Esophagus squamous epithelium (tissue), 4 donors: ENCODE data around the gene SFXN5.

Experiments used
- POLR2A ChIP-seq, 4 donors: fragments of 450-650 bp; IDR thresholded peaks; one replicate each; pipeline ENCODE4 v1.6.1; 2017; ENCODE audit warnings: antibody characterized with exemption in 4 of 4, mild to moderate bottlenecking in 4 of 4, moderate library complexity in 3 of 4
- TF ChIP-seq, protein P1 (sequence below), 6 experiments: fragments of 450-650 bp in 4 of 6; fragments of 200-600 bp in 2 of 6; sonication (generic) in 2 of 6; IDR thresholded peaks; one replicate each; pipeline ENCODE4 v1.5.1; 2016 to 2019; ENCODE audit warnings: antibody characterized with exemption in 6 of 6, mild to moderate bottlenecking in 4 of 6, moderate library complexity in 4 of 6

DNA sequence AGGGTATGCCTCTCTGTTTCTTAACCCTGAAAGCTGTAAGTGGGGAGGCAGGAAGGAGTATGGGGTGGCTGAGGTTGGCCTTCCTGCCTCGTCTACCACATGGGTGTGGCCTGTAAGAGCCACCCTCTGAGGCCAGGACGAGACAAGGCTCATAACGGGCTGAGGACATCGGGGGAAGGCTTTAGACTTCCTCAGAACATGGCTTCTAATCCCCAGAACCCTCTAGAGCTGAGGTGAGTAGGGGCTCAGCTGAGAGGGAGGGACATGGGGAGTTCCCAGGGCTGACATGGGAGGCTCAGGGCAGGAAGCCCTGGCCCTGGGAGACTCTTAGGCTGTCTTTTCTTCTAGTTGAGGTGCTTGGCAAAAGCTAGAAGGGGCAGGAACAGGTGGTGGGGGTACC lies 117.5 kb downstream of the SFXN5 start:
- TF ChIP-seq, protein P1, sequence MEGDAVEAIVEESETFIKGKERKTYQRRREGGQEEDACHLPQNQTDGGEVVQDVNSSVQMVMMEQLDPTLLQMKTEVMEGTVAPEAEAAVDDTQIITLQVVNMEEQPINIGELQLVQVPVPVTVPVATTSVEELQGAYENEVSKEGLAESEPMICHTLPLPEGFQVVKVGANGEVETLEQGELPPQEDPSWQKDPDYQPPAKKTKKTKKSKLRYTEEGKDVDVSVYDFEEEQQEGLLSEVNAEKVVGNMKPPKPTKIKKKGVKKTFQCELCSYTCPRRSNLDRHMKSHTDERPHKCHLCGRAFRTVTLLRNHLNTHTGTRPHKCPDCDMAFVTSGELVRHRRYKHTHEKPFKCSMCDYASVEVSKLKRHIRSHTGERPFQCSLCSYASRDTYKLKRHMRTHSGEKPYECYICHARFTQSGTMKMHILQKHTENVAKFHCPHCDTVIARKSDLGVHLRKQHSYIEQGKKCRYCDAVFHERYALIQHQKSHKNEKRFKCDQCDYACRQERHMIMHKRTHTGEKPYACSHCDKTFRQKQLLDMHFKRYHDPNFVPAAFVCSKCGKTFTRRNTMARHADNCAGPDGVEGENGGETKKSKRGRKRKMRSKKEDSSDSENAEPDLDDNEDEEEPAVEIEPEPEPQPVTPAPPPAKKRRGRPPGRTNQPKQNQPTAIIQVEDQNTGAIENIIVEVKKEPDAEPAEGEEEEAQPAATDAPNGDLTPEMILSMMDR (IDR thresholded peaks at IDR 0.05): no peak
- no peak for TF ChIP-seq POLR2A (IDR thresholded peaks at IDR 0.05)
